Endothelial cell of umbilical vein (primary cell): ENCODE measurements around the gene ZNF595.
"Not testable (repeated sequence)": the region's sequence is repeated elsewhere in the genome, so short reads cannot be mapped to it uniquely, and the experiment has no call there.

Source experiments
- CTCF ChIP-seq, 2 donors: IDR thresholded peaks; 1 replicate in 1 of 2; 2 replicates in 1 of 2; pipeline ENCODE4 v1.5.1; 2011; ENCODE audit warnings: low read length in 2 of 2, mild to moderate bottlenecking in 2 of 2, moderate library complexity in 2 of 2, control low read depth in 1 of 2, inconsistent platforms in 1 of 2, low read depth in 1 of 2; ENCODE audit not compliant: insufficient read depth in 1 of 2; ENCODE audit errors: extremely low read depth in 1 of 2
- EZH2 ChIP-seq: IDR thresholded peaks from 2 replicates; pipeline ENCODE4 v1.6.1; 2012; ENCODE audit warnings: borderline replicate concordance, low read depth, mild to moderate bottlenecking, moderate library complexity, low read length, inconsistent platforms; ENCODE audit not compliant: severe bottlenecking
- FOS ChIP-seq: IDR thresholded peaks from 2 replicates; pipeline ENCODE4 v1.6.1; 2011; ENCODE audit warnings: mild to moderate bottlenecking, low read length, moderate library complexity, borderline replicate concordance; ENCODE audit not compliant: insufficient read depth
- GATA2 ChIP-seq: IDR thresholded peaks from 2 replicates; pipeline ENCODE4 v1.7.0; 2011; ENCODE audit warnings: low read depth, mild to moderate bottlenecking, moderate library complexity, mixed read lengths, low read length; ENCODE audit not compliant: insufficient read length, insufficient read depth
- JUN ChIP-seq: IDR thresholded peaks from 2 replicates; pipeline ENCODE4 v1.6.1; 2011; ENCODE audit warnings: borderline replicate concordance, low read depth; ENCODE audit not compliant: insufficient read length, insufficient read depth
- MAX ChIP-seq: IDR thresholded peaks from 2 replicates; pipeline ENCODE4 v1.6.1; 2011; ENCODE audit not compliant: insufficient read depth, insufficient read length
- MYC ChIP-seq: IDR thresholded peaks from one replicate; pipeline ENCODE4 v1.6.1; 2011; ENCODE audit warnings: mild to moderate bottlenecking, low read depth, low read length
- POLR2A ChIP-seq: IDR thresholded peaks from 2 replicates; pipeline ENCODE4 v1.6.1; 2012; ENCODE audit warnings: low read depth, mild to moderate bottlenecking, control low read depth, low read length
- POLR2AphosphoS5 ChIP-seq: IDR thresholded peaks from 2 replicates; pipeline ENCODE4 v1.6.1; 2012; ENCODE audit warnings: low read depth, mild to moderate bottlenecking, control low read depth, low read length, moderate library complexity; ENCODE audit not compliant: insufficient read depth

DNA sequence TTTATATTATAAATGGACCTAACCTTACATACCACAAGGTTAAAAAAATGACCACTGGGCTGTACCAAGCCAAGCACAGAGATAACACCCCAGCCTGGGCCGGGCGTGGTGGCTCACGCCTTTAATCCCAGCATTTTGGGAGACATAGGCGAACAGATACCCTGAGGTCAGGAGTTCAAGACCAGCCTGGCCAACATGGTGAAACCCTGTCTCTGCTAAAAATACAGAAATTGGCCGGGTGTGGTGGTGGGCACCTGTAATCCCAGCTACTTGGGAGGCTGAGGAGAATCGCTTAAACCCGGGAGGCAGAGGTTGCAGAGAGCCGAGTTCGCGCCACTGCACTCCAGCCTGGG is 70.8 kb downstream of the ZNF595 start:
- TF ChIP-seq CTCF (IDR thresholded peaks at IDR 0.05; ENCODE audit: extremely low read depth in 1 of 2, insufficient read depth in 1 of 2, low read depth in 1 of 2, low read length in 2 of 2); JUN; POLR2AphosphoS5; MAX; POLR2A; EZH2; GATA2; MYC; FOS: not testable (repeated sequence)
